Trophoblast cell (in vitro differentiated cells and primary cell): Measurements from ENCODE around the gene MRPS9.

Experiments used
- DNase-seq, 2 donors: peaks; one replicate each; pipeline ENCODE4 v3.0.0-alpha.2; 2016
- H2AFZ ChIP-seq: 2 replicates; pipeline ENCODE4 v1.6.1; 2013; ENCODE audit warnings: low read length, moderate library complexity, mild to moderate bottlenecking; ENCODE audit not compliant: insufficient read depth, poor library complexity
- H2AK5ac ChIP-seq: 2 replicates; pipeline ENCODE4 v1.6.1; 2013; ENCODE audit warnings: mild to moderate bottlenecking, low read length
- H2BK120ac ChIP-seq: 2 replicates; pipeline ENCODE4 v1.6.1; 2013; ENCODE audit warnings: low read length, mild to moderate bottlenecking, moderate library complexity; ENCODE audit not compliant: insufficient read depth, poor library complexity
- H2BK12ac ChIP-seq: 2 replicates; pipeline ENCODE4 v1.6.1; 2013; ENCODE audit warnings: mild to moderate bottlenecking, low read length, moderate library complexity
- H2BK5ac ChIP-seq: 2 replicates; pipeline ENCODE4 v1.6.1; 2013; ENCODE audit warnings: low read length, low read depth, moderate library complexity, mild to moderate bottlenecking; ENCODE audit not compliant: poor library complexity
- H3K14ac ChIP-seq: 2 replicates; pipeline ENCODE4 v1.6.1; 2013; ENCODE audit warnings: mild to moderate bottlenecking, low read length
- H3K18ac ChIP-seq: 2 replicates; pipeline ENCODE4 v1.6.1; 2013; ENCODE audit warnings: mild to moderate bottlenecking, low read length
- H3K23ac ChIP-seq: 2 replicates; pipeline ENCODE4 v1.6.1; 2013; ENCODE audit warnings: low read length
- H3K27ac ChIP-seq: 2 replicates; pipeline ENCODE4 v1.5.1; 2013; ENCODE audit warnings: low read depth, mild to moderate bottlenecking, inconsistent platforms, low read length, moderate library complexity
- H3K27me3 ChIP-seq: 2 replicates; pipeline ENCODE4 v1.6.1; 2013; ENCODE audit warnings: inconsistent platforms, mild to moderate bottlenecking, low read length, moderate library complexity; ENCODE audit not compliant: insufficient read depth
- H3K36me3 ChIP-seq, 2 experiments: 1 replicate in 1 of 2; 2 replicates in 1 of 2; pipeline ENCODE4 v1.6.1; 2013; ENCODE audit warnings: low read length in 2 of 2, mild to moderate bottlenecking in 2 of 2, moderate library complexity in 1 of 2; ENCODE audit not compliant: insufficient read depth in 2 of 2, control insufficient read depth in 1 of 2
- H3K4ac ChIP-seq: 2 replicates; pipeline ENCODE4 v1.6.1; 2013; ENCODE audit warnings: low read depth, mild to moderate bottlenecking, low read length, moderate library complexity
- H3K4me1 ChIP-seq, 2 experiments: 1 replicate in 1 of 2; 2 replicates in 1 of 2; pipeline ENCODE4 v1.6.1; 2013; ENCODE audit warnings: low read length in 2 of 2, mild to moderate bottlenecking in 2 of 2, moderate library complexity in 1 of 2; ENCODE audit not compliant: insufficient read depth in 2 of 2, control insufficient read depth in 1 of 2
- H3K4me2 ChIP-seq: 2 replicates; pipeline ENCODE4 v1.6.1; 2013; ENCODE audit warnings: inconsistent platforms, mild to moderate bottlenecking, low read length, moderate library complexity
- H3K4me3 ChIP-seq: 2 replicates; pipeline ENCODE4 v1.5.1; 2013; ENCODE audit warnings: mild to moderate bottlenecking, low read depth, low read length, inconsistent platforms
- H3K79me1 ChIP-seq: one replicate; pipeline ENCODE4 v1.6.1; 2013; ENCODE audit warnings: low read length
- H3K79me2 ChIP-seq: 2 replicates; pipeline ENCODE4 v1.6.1; 2013; ENCODE audit warnings: low read length, mild to moderate bottlenecking; ENCODE audit not compliant: control insufficient read depth, insufficient read depth, poor library complexity
- H3K9ac ChIP-seq: 2 replicates; pipeline ENCODE4 v1.6.1; 2013; ENCODE audit warnings: mild to moderate bottlenecking, low read length
- H3K9me3 ChIP-seq: 2 replicates; pipeline ENCODE4 v1.6.1; 2013; ENCODE audit warnings: low read depth, mild to moderate bottlenecking, control low read depth, inconsistent platforms, low read length; ENCODE audit not compliant: insufficient read depth
- H4K12ac ChIP-seq: 2 replicates; pipeline ENCODE4 v1.6.1; 2013; ENCODE audit warnings: low read depth, mild to moderate bottlenecking, low read length, moderate library complexity
- H4K8ac ChIP-seq: 2 replicates; pipeline ENCODE4 v1.6.1; 2013; ENCODE audit warnings: low read depth, mild to moderate bottlenecking, low read length, moderate library complexity
- H4K91ac ChIP-seq: one replicate; pipeline ENCODE4 v1.6.1; 2013; ENCODE audit warnings: low read depth, mild to moderate bottlenecking, low read length, moderate library complexity
- WGBS: extraction: QIAGEN DNeasy Blood & Tissue Kit; methylation state at CpG from one replicate; pipeline ENCODE4 v1.1.7; 2013; ENCODE audit warnings: missing lambda C conversion rate; ENCODE audit not compliant: insufficient read length, insufficient coverage; ENCODE audit errors: extremely low coverage; 5-methylcytosine and 5-hydroxymethylcytosine counted together

MRPS9 gene

DNA sequence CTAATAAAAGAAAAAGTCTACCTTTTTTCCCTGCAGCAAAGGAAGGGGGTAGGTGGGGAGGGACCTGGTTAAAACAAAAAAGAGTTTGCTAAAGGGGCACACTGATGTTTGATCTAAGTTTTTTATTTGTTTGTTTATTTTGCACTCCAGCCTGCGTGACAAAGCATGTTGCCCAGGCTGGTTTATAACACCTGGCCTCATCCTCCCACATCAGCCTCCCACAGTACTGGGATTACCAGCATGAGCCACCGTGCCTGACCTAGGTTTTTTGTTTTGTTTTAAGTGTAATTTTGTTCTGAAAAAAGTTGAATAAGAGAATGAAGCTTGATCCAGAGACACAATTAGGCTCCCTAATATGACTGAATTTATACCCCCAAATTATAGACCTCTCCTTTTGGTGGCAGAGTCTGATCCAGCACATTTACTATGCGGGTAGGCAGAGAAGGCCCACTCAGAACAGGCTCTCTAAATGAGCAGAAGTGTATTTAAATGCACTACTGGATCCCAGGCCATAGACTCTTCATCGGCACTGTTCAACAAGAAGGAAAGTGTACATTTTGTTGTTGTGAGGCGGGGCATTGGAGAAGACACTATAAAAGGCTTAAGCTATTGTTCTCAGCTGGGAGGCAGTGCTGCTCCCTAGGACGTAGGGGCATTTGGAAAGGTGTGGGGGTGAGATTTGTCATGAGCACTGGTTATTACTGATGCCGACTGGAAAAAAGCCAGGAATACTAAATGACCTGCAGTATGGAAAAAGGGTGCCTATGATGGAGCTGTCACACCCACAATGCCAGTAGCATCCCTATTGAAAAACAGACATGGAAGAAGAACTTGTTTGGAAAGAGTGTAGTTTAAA lies 32.4 kb downstream of the MRPS9 start:
- no peak overlapping the region for H3K9ac ChIP-seq
- no peak overlapping the region for H4K8ac ChIP-seq
- H3K4me2 ChIP-seq, result no peak overlapping the region
- no peak overlapping the region for H2BK12ac ChIP-seq
- H3K79me2 ChIP-seq, result no peaks in the 10 kb centered on the region
- H2BK120ac ChIP-seq, result no peak overlapping the region
- H2BK5ac ChIP-seq, result no peak overlapping the region
- no peaks in the 10 kb centered on the region for H3K79me1 ChIP-seq
- no peak overlapping the region for H4K12ac ChIP-seq
- no peak overlapping the region for H3K23ac ChIP-seq
- H3K18ac ChIP-seq, result no peak overlapping the region
- no peak overlapping the region for H4K91ac ChIP-seq
- no peak overlapping the region for H3K14ac ChIP-seq
- no peaks in the 10 kb centered on the region for H3K36me3 ChIP-seq
- WGBS, result no CpG with 5 or more reads among the region's 7 CpGs
- H3K27ac ChIP-seq, result no peak overlapping the region
- H3K4ac ChIP-seq, result no peak overlapping the region
- DNase-seq, result no peak
- no peak overlapping the region for H2AFZ ChIP-seq
- H3K9me3 ChIP-seq, result no peaks in the 10 kb centered on the region
- H3K4me3 ChIP-seq, result no peak overlapping the region
- no peaks in the 10 kb centered on the region for H3K27me3 ChIP-seq
- no peaks in the 10 kb centered on the region for H3K4me1 ChIP-seq
- H2AK5ac ChIP-seq, result no peak overlapping the region

DNA sequence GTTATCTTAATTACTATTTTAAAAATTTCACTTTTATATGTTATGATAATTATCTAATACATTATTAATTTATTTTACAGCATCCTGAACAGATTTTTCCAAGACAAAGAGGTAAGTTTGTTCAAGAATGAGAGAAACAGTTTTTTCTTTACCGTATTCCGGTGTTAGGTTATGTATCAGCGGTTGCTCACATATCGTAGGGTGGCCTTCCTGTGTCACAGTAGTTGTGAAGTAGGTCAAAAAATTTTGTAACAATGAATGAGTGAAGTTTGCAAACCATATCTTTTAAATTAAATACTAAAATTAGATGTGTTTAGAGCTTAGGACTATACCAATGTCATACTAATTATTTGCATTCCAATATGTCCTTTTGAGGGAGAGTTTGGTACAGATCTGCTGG lies 33.5 kb downstream of the MRPS9 start:
- DNase-seq, result no peak
- WGBS, result no CpG with 5 or more reads among the region's 4 CpGs
- no peak overlapping the region for H4K91ac ChIP-seq
- no peak overlapping the region for H2AK5ac ChIP-seq
- no peak overlapping the region for H3K4me2 ChIP-seq
- H3K14ac ChIP-seq, result no peak overlapping the region
- no peak overlapping the region for H2BK12ac ChIP-seq
- no peak overlapping the region for H4K12ac ChIP-seq
- H3K4me3 ChIP-seq, result no peak overlapping the region
- H3K9me3 ChIP-seq, result no peaks in the 10 kb centered on the region
- H3K36me3 ChIP-seq, result no peaks in the 10 kb centered on the region
- H4K8ac ChIP-seq, result no peak overlapping the region
- no peaks in the 10 kb centered on the region for H3K27me3 ChIP-seq
- H2BK120ac ChIP-seq, result no peak overlapping the region
- no peaks in the 10 kb centered on the region for H3K79me1 ChIP-seq
- no peak overlapping the region for H3K18ac ChIP-seq
- no peaks in the 10 kb centered on the region for H3K79me2 ChIP-seq
- no peaks in the 10 kb centered on the region for H3K4me1 ChIP-seq
- H2AFZ ChIP-seq, result no peak overlapping the region
- no peak overlapping the region for H3K4ac ChIP-seq
- H2BK5ac ChIP-seq, result no peak overlapping the region
- no peak overlapping the region for H3K27ac ChIP-seq
- no peak overlapping the region for H3K23ac ChIP-seq
- no peak overlapping the region for H3K9ac ChIP-seq

DNA sequence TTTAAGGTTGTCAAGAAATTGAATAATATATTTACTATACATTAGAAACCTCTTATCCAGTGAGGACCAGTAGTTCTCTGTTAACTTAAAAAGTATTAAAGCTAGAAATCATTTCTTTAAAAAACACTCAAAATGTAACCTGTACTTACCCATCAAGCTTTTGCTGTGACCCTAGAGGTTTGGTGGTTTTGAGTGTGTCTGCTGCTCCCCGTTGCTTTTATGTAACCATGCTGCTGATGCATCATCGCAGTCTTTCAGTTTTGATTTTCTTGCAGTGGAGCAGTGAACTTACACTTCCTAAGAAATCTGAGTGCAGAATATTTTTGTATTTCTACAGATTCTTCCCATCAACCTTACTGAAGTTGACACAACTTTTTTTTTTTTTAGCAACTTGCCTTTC lies 34.2 kb downstream of the MRPS9 start:
- Histone ChIP-seq H3K79me1 (no peaks in the 10 kb centered on the region), H3K27ac (no peak overlapping the region), H4K91ac (no peak overlapping the region), H4K8ac (no peak overlapping the region), H4K12ac (no peak overlapping the region), H3K14ac (no peak overlapping the region), H3K9ac (no peak overlapping the region), H2BK12ac (no peak overlapping the region), H3K79me2 (no peaks in the 10 kb centered on the region), H3K18ac (no peak overlapping the region), H3K4me2 (no peak overlapping the region), H2AFZ (no peak overlapping the region), H2BK5ac (no peak overlapping the region), H3K9me3 (no peaks in the 10 kb centered on the region), H3K4ac (no peak overlapping the region), H3K23ac (no peak overlapping the region), H3K4me1 (no peaks in the 10 kb centered on the region), H2AK5ac (no peak overlapping the region), H3K27me3 (no peaks in the 10 kb centered on the region), H3K4me3 (no peak overlapping the region), H3K36me3 (no peaks in the 10 kb centered on the region), H2BK120ac (no peak overlapping the region)
- WGBS, result no CpG with 5 or more reads among the region's 2 CpGs
- DNase-seq, result no peak

DNA sequence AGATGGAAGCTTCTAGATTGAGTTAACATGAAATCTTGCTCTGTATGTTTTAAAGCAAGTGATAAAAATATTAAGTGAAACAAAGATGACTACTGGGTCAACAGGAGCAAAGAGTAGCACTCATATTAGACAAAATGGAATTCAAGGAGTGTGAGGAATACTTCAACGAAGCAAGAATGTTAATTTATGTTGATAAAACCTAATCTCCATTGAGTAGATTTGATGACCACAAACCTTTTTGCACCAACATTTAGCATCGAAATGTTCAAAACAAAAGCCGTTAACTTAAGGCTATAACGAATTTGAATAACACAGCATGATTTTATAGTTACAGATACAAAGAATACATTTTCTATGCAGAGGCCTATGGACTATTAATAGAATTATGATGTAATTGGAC lies 35.7 kb downstream of the MRPS9 start:
- Histone ChIP-seq H3K79me2 (no peaks in the 10 kb centered on the region), H3K23ac (no peak overlapping the region), H3K4me3 (no peak overlapping the region), H3K18ac (no peak overlapping the region), H3K9me3 (no peaks in the 10 kb centered on the region), H2BK5ac (no peak overlapping the region), H3K4me1 (no peaks in the 10 kb centered on the region), H3K14ac (no peak overlapping the region), H4K12ac (no peak overlapping the region), H2AFZ (no peak overlapping the region), H4K8ac (no peak overlapping the region), H3K36me3 (no peaks in the 10 kb centered on the region), H2BK120ac (no peak overlapping the region), H2BK12ac (no peak overlapping the region), H3K9ac (no peak overlapping the region), H3K4ac (no peak overlapping the region), H3K4me2 (no peak overlapping the region), H3K27ac (no peak overlapping the region), H3K79me1 (no peaks in the 10 kb centered on the region), H2AK5ac (no peak overlapping the region), H4K91ac (no peak overlapping the region), H3K27me3 (no peaks in the 10 kb centered on the region)
- no peak for DNase-seq
- no CpG with 5 or more reads among the region's 4 CpGs for WGBS
